ENCODE results near the gene ENTPD6.

ENTPD6 gene

GRCh38 chr20:25204550-25205276, 9.2 kb downstream of the ENTPD6 start:
- TF ChIP-seq REST (IDR thresholded peaks at IDR 0.05; ENCODE audit: insufficient read depth in 1 of 2, low read depth in 2 of 2, low read length in 2 of 2) (no peak), FOXP2 (optimal IDR thresholded peaks at IDR 0.05; ENCODE audit: borderline replicate concordance, extremely low read depth, extremely low read length, insufficient read depth) (no peak), TAF1 (IDR thresholded peaks at IDR 0.05; ENCODE audit: borderline replicate concordance, insufficient read depth, low read length) (no peak), SIN3A (IDR thresholded peaks at IDR 0.05; ENCODE audit: borderline replicate concordance, insufficient read depth, low read length) (no peak), POLR2AphosphoS5 (IDR thresholded peaks at IDR 0.05; ENCODE audit: low read depth, low read length) (no peak)

GRCh38 chr20:25205277-25206062, 10.0 kb downstream of the ENTPD6 start:
- TF ChIP-seq SIN3A (IDR thresholded peaks at IDR 0.05; ENCODE audit: borderline replicate concordance, insufficient read depth, low read length), result no peak
- no peak for TF ChIP-seq REST (IDR thresholded peaks at IDR 0.05; ENCODE audit: insufficient read depth in 1 of 2, low read depth in 2 of 2, low read length in 2 of 2)
- no peak for TF ChIP-seq FOXP2 (optimal IDR thresholded peaks at IDR 0.05; ENCODE audit: borderline replicate concordance, extremely low read depth, extremely low read length, insufficient read depth)
- TF ChIP-seq TAF1 (IDR thresholded peaks at IDR 0.05; ENCODE audit: borderline replicate concordance, insufficient read depth, low read length), result no peak
- no peak for TF ChIP-seq POLR2AphosphoS5 (IDR thresholded peaks at IDR 0.05; ENCODE audit: low read depth, low read length)

DNA sequence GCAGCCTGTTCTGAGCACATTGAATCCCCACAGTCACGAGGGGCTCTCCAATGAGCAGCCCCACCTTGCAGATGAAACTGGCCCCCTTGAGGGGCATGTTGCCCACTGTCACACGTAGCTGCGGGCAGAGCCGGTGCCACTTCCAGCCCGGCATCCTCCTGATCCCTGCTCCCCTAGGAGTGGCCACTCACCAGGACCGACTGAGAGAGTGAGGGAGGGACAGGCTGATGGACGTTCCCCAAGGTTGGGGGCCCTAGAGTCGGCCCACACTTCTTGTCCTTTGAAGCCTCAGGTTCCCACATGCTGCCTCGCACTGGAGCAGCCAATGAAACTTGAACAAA, 10.5 kb downstream of the ENTPD6 start:
- TF ChIP-seq FOXP2 (optimal IDR thresholded peaks at IDR 0.05; ENCODE audit: borderline replicate concordance, extremely low read depth, extremely low read length, insufficient read depth) (no peak), REST (IDR thresholded peaks at IDR 0.05; ENCODE audit: insufficient read depth in 1 of 2, low read depth in 2 of 2, low read length in 2 of 2) (no peak), TAF1 (IDR thresholded peaks at IDR 0.05; ENCODE audit: borderline replicate concordance, insufficient read depth, low read length) (no peak), SIN3A (IDR thresholded peaks at IDR 0.05; ENCODE audit: borderline replicate concordance, insufficient read depth, low read length) (no peak), POLR2AphosphoS5 (IDR thresholded peaks at IDR 0.05; ENCODE audit: low read depth, low read length) (no peak)

DNA sequence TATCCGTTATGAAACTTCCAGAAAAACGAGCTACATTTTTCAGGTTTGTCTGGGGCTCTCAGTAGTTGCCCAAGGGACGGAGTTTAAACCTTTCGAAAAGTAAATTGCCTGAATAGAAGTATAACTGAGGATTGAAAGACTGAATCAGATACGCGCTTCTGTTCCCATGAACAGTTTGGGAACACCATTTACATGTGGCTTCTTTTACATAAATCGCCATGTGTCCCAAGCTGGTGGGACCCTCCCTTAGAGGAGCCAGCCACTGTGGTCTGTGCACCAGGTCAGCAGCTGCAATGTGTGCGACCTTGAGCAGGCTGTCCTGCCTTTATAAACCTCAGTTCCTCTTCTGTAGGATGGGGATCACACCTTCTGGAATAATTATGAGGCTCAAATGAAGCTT, 11.0 kb downstream of the ENTPD6 start:
- TF ChIP-seq SIN3A (IDR thresholded peaks at IDR 0.05; ENCODE audit: borderline replicate concordance, insufficient read depth, low read length), result no peak
- no peak for TF ChIP-seq POLR2AphosphoS5 (IDR thresholded peaks at IDR 0.05; ENCODE audit: low read depth, low read length)
- TF ChIP-seq TAF1 (IDR thresholded peaks at IDR 0.05; ENCODE audit: borderline replicate concordance, insufficient read depth, low read length), result no peak
- TF ChIP-seq FOXP2 (optimal IDR thresholded peaks at IDR 0.05; ENCODE audit: borderline replicate concordance, extremely low read depth, extremely low read length, insufficient read depth), result no peak
- no peak for TF ChIP-seq REST (IDR thresholded peaks at IDR 0.05; ENCODE audit: insufficient read depth in 1 of 2, low read depth in 2 of 2, low read length in 2 of 2)
